Measurements from ENCODE around the gene RBM20. TPM values are rescaled to one million over a fixed set of nuclear protein-coding genes. Genes with fewer than 3 reads are reported as not detected.

The RBM20 gene
- total RNA-seq, 1 donor: 0.09 TPM

GRCh38 chr10:110737886-110738634, 93.9 kb downstream of the RBM20 start:
- H3K4me3 ChIP-seq (ENCODE audit: low read depth, low read length): no peak overlapping the region
- peak; percentile 38 for DNase-seq (ENCODE audit: low read depth)
- no peak for TF ChIP-seq CTCF (IDR thresholded peaks at IDR 0.05; ENCODE audit: insufficient read depth, low read length)

DNA sequence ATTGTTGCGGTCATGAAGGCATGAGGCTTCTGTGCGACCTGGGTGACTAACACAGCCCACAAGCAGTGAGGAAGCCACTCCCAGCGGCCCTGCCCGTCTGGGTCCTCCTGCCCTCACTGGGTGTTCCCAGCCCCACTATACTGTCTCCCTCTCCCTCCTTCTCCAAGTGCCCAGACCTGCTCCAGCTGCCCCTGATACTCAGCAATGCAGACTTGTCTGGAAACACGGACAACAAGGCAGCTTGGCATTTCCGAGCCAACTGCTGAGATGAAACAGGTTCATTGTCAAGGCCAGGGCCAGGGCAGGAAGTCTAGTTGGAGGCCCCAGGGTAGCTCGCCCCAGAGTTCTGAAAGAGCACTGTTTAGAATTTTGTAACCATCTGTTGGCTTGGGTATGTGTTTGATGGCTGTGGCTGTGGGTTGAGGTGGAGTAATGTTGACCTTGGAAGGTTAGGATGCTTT, 95.7 kb downstream of the RBM20 start:
- TF ChIP-seq CTCF (IDR thresholded peaks at IDR 0.05; ENCODE audit: insufficient read depth, low read length): no peak
- no peak for DNase-seq (ENCODE audit: low read depth)
- H3K4me3 ChIP-seq (ENCODE audit: low read depth, low read length): no peak overlapping the region

DNA sequence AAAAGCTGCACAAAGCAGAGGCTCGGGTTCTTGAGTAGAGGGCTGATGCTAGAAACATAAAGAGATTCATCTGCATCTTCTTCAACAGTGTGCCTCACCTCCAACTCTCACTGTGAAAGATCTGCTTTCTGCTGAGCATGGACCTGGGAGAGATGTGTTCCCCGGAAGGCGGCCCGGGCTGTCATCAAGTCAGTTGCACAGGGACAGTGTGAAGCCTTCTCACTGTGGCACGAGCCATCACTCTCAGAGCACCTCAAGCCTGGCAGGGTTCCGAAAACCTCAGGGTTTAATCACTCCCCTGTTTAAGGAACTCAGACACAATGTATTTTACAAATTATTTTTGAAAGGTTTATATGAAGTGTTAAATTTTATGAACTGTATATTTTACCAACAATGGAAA, 98.7 kb downstream of the RBM20 start:
- no peak for DNase-seq (ENCODE audit: low read depth)
- H3K4me3 ChIP-seq (ENCODE audit: low read depth, low read length): no peak overlapping the region
- no peak for TF ChIP-seq CTCF (IDR thresholded peaks at IDR 0.05; ENCODE audit: insufficient read depth, low read length)

DNA sequence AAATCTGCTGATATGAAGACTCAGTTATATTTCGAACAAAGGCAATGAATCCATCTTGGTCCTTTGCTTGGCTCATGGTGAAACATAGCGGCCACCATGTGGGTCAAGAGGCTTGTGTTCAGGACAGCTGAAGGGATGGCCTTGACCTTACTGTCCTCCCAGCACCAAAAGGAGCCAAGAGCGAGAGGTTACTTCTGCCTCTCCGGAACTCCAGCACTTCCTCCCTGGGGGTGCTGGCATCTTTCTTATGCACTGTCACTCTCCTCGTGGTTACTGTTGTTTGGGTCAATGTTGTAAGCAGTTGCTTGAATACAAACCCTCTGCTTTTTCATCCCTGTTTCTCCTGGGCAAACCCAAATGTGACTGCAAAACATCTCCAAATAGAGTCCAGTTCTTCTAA, 100.6 kb downstream of the RBM20 start:
- no peak overlapping the region for H3K4me3 ChIP-seq (ENCODE audit: low read depth, low read length)
- TF ChIP-seq CTCF (IDR thresholded peaks at IDR 0.05; ENCODE audit: insufficient read depth, low read length): no peak
- DNase-seq (ENCODE audit: low read depth): no peak

- peak; percentile 79 for TF ChIP-seq CTCF (IDR thresholded peaks at IDR 0.05; ENCODE audit: insufficient read depth, low read length)
- H3K4me3 ChIP-seq (ENCODE audit: low read depth, low read length): no peak overlapping the region
- peak; percentile 83 for DNase-seq (ENCODE audit: low read depth)
Measured at GRCh38 chr10:110746254-110746826, 102.2 kb downstream of the RBM20 start.

GRCh38 chr10:110746969-110747608, 103.0 kb downstream of the RBM20 start:
- no peak for TF ChIP-seq CTCF (IDR thresholded peaks at IDR 0.05; ENCODE audit: insufficient read depth, low read length)
- H3K4me3 ChIP-seq (ENCODE audit: low read depth, low read length): no peak overlapping the region
- no peak for DNase-seq (ENCODE audit: low read depth)
